ENCODE measurements around the gene SLC22A5. TPM values are rescaled to one million over a fixed set of nuclear protein-coding genes. Genes with fewer than 3 reads are reported as not detected.
"Not testable (repeated sequence)": the region's sequence is repeated elsewhere in the genome, so short reads cannot be mapped to it uniquely, and the experiment has no call there.

Gene SLC22A5
- total RNA-seq, 1 donor from 2014 or later: 10.5 TPM

- DNase-seq: no peak
Observed at GRCh38 chr5:132388244-132389050, 18.9 kb downstream of the SLC22A5 start.

- DNase-seq: no peak
Observed at GRCh38 chr5:132389051-132389331, 19.5 kb downstream of the SLC22A5 start.

GRCh38 chr5:132389585-132390286 lies 20.2 kb downstream of the SLC22A5 start:
- DNase-seq: peak; percentile 25

GRCh38 chr5:132391247-132391646 lies 21.7 kb downstream of the SLC22A5 start:
- DNase-seq: no peak

- DNase-seq: no peak
Observed at GRCh38 chr5:132391870-132392269, 22.4 kb downstream of the SLC22A5 start.

GRCh38 chr5:132392411-132392810 lies 22.9 kb downstream of the SLC22A5 start:
- no peak for DNase-seq

GRCh38 chr5:132392978-132393825 lies 23.7 kb downstream of the SLC22A5 start:
- DNase-seq: no peak

GRCh38 chr5:132394667-132395259 lies 25.3 kb downstream of the SLC22A5 start:
- DNase-seq: no peak

- no peak for DNase-seq
Observed at GRCh38 chr5:132396589-132397031, 27.1 kb downstream of the SLC22A5 start.

- DNase-seq: no peak
Observed at GRCh38 chr5:132397224-132397623, 27.7 kb downstream of the SLC22A5 start.

- not testable (repeated sequence) for DNase-seq
Observed at GRCh38 chr5:132397936-132398675, 28.6 kb downstream of the SLC22A5 start.

- not testable (repeated sequence) for DNase-seq
Observed at GRCh38 chr5:132404041-132404440, 34.5 kb downstream of the SLC22A5 start.

GRCh38 chr5:132405646-132406045 lies 36.1 kb downstream of the SLC22A5 start:
- no peak for DNase-seq

GRCh38 chr5:132406144-132406783 lies 36.8 kb downstream of the SLC22A5 start:
- no peak for DNase-seq

- no peak for DNase-seq
Observed at GRCh38 chr5:132407970-132408369, 38.5 kb downstream of the SLC22A5 start.

- no peak for DNase-seq
Observed at GRCh38 chr5:132408456-132408855, 38.9 kb downstream of the SLC22A5 start.

GRCh38 chr5:132408965-132409364 lies 39.5 kb downstream of the SLC22A5 start:
- DNase-seq: no peak

GRCh38 chr5:132410451-132411303 lies 41.2 kb downstream of the SLC22A5 start:
- peak; percentile 77 for DNase-seq

GRCh38 chr5:132411304-132412013 lies 41.9 kb downstream of the SLC22A5 start:
- DNase-seq: no peak

GRCh38 chr5:132413567-132413966 lies 44.1 kb downstream of the SLC22A5 start:
- no peak for DNase-seq

Data from occipital lobe (tissue), 2 donors.